SK-N-MC (cell line): ENCODE data around the gene ZBTB3.

ENCODE experiments used
- EZH2 ChIP-seq: fragments of 200-600 bp; sonication (generic); IDR thresholded peaks from one replicate; pipeline ENCODE4 v1.6.1; 2017; ENCODE audit warnings: antibody characterized with exemption
- FOXP2 ChIP-seq: optimal IDR thresholded peaks from 2 replicates; pipeline ENCODE3; 2011; ENCODE audit warnings: mild to moderate bottlenecking, moderate library complexity; ENCODE audit not compliant: insufficient read depth; ENCODE audit errors: extremely low read length, control extremely low read depth
- POLR2AphosphoS5 ChIP-seq: IDR thresholded peaks from 2 replicates; pipeline ENCODE4 v1.6.1; 2012; ENCODE audit warnings: mild to moderate bottlenecking, low read depth, low read length, borderline replicate concordance

DNA sequence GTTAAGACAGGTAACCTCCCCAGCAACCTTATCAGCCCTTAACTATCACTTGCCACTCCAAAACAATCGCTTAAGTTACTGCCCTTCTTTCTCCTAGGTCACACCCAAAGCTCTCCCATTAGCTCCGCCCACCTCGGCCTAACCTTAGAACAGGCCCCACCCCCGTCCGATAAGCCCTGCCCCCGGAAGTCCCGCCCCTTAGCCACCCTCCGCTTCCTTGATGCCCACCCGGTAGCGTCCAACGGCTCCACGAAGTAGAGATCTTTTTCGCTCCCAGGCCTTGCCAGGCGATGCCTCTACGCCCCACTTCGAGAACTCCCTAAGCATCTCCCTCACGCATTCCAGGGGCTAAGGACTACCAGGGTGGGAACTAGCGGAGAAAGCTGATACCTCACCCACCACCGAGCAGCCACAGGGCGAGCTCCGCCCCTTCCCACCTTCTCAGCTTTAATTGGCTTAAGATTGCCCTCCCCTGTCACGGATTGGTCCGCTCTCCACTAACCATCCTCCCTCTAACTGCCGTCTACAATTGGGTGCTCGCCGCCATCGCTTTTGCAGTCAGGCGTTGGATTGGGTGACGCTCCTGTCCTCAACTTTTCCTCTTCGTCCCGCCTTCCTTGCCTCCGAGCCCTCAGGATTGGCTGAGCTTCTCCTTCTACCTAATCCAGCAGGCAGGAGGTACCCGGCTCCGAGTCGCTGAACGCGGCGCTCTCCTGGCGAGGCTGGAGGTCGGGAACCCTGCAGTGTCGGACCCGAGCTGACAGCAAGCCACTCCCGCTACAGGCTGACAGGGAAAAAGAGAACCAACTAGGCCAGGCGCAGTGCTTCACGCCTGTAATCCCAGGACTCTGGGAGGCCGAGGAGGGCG lies at the start of gene ZBTB3:
- no peak for TF ChIP-seq EZH2
- TF ChIP-seq POLR2AphosphoS5 = peak; percentile 84
- TF ChIP-seq FOXP2 = peak; percentile 29
